Stimulated activated CD4-positive, alpha-beta T cell treated with anti-CD3 and anti-CD28 coated beads, Interleukin-4, amount 100 ng/mL, for 48 hours (primary cell): ENCODE measurements around the gene PRRT1B.
A peak's percentile ranks its signal among the peaks of the same experiment; 100 is the strongest.

Source experiments
- DNase-seq, 2 donors: peaks; one replicate each; pipeline ENCODE4 v3.0.0-alpha.2; 2020; ENCODE audit warnings: low read depth in 2 of 2

Gene PRRT1B

GRCh38 chr9:131522257-131523085 is 22.9 kb upstream of the PRRT1B start:
- DNase-seq: no peak

- no peak for DNase-seq
Measured at GRCh38 chr9:131523086-131523388, 22.3 kb upstream of the PRRT1B start.

GRCh38 chr9:131523451-131524435 is 21.6 kb upstream of the PRRT1B start:
- no peak for DNase-seq

GRCh38 chr9:131524665-131525315 is 20.5 kb upstream of the PRRT1B start:
- DNase-seq: no peak

GRCh38 chr9:131525643-131526565 is 19.4 kb upstream of the PRRT1B start:
- DNase-seq: no peak

GRCh38 chr9:131528186-131528585 is 17.1 kb upstream of the PRRT1B start:
- no peak for DNase-seq

- DNase-seq: no peak
Measured at GRCh38 chr9:131528886-131529505, 16.3 kb upstream of the PRRT1B start.

- DNase-seq: no peak
Measured at GRCh38 chr9:131529597-131530545, 15.5 kb upstream of the PRRT1B start.

- no peak for DNase-seq
Measured at GRCh38 chr9:131530546-131530919, 14.8 kb upstream of the PRRT1B start.

- peak; percentile 69 to 73 for DNase-seq
Measured at GRCh38 chr9:131530920-131531832, 14.1 kb upstream of the PRRT1B start, which contains the start of gene UCK1. UCK1 (minus strand) TSS chr9:131531263; CDS start chr9:131531174, 89 bp downstream.

GRCh38 chr9:131534721-131535237 is 10.5 kb upstream of the PRRT1B start:
- no peak for DNase-seq

- no peak for DNase-seq
Measured at GRCh38 chr9:131537946-131538345, 7.4 kb upstream of the PRRT1B start.

GRCh38 chr9:131539223-131539923 is 6.0 kb upstream of the PRRT1B start:
- DNase-seq: no peak

GRCh38 chr9:131543141-131543540 is 2.2 kb upstream of the PRRT1B start:
- no peak for DNase-seq

- DNase-seq: no peak
Measured at GRCh38 chr9:131545786-131546335, 538 bp downstream of the PRRT1B start.

GRCh38 chr9:131546336-131547084 is 1.2 kb downstream of the PRRT1B start:
- DNase-seq: no peak
